K562 (cell line): ENCODE results near the gene OR10P1. TPM values are rescaled to one million over a fixed set of nuclear protein-coding genes. Genes with fewer than 3 reads are reported as not detected.

Source experiments
- CXXC5 ChIP-seq: fragments of 250-450 bp; sonication (Bioruptor Pico); IDR thresholded peaks from 2 replicates; pipeline ENCODE4 v1.8.0; 2022; ENCODE audit warnings: inconsistent platforms, mild to moderate bottlenecking, moderate library complexity
- DNMT1 ChIP-seq: fragments of 450-650 bp; IDR thresholded peaks from 2 replicates; pipeline ENCODE4 v1.6.1; 2016; ENCODE audit warnings: antibody characterized with exemption, mild to moderate bottlenecking
- GTF2E2 ChIP-seq: fragments of 200-800 bp; sonication (Bioruptor generic); IDR thresholded peaks from 2 replicates; pipeline ENCODE4 v1.6.1; 2016; ENCODE audit warnings: missing genetic modification characterization, missing compliant biosample characterization
- JUND ChIP-seq, 2 experiments: IDR thresholded peaks; 2 replicates in 1 of 2; 3 replicates in 1 of 2; pipeline ENCODE4 v1.6.1; 2011; ENCODE audit warnings: borderline replicate concordance in 2 of 2, low read depth in 2 of 2, low read length in 2 of 2, improper control_type of control experiment in 1 of 2, missing biosample characterization in 1 of 2, missing genetic modification characterization in 1 of 2, missing genetic modification reagents in 1 of 2
- KLF10 ChIP-seq: fragments of 250-450 bp; sonication (Bioruptor Pico); IDR thresholded peaks from 2 replicates; pipeline ENCODE4 v1.6.1; 2021; ENCODE audit warnings: matching md5 sums
- MTA3 ChIP-seq: fragments of 450-650 bp; formaldehyde crosslinking; IDR thresholded peaks from 2 replicates; pipeline ENCODE4 v1.6.1; 2017; ENCODE audit warnings: mild to moderate bottlenecking, borderline replicate concordance
- PHB2 ChIP-seq: fragments of 450-650 bp; IDR thresholded peaks from 2 replicates; pipeline ENCODE4 v1.6.1; 2017; ENCODE audit warnings: low read depth
- PTBP1 ChIP-seq: fragments of 200-400 bp; formaldehyde crosslinking; IDR thresholded peaks from 2 replicates; pipeline ENCODE4 v1.6.1; 2017; ENCODE audit warnings: low read depth, low read length
- RCOR1 ChIP-seq, 2 experiments: IDR thresholded peaks; 2 replicates each; pipeline ENCODE4 v1.6.1; 2012; ENCODE audit warnings: low read depth in 2 of 2, low read length in 2 of 2, borderline replicate concordance in 1 of 2, improper control_type of control experiment in 1 of 2
- REST ChIP-seq, 2 experiments: fragments of 450-650 bp; formaldehyde crosslinking in 1 of 2; IDR thresholded peaks; 2 replicates each; pipeline versions ENCODE4 v1.4.0 to v1.6.1; 2014 to 2020; ENCODE audit warnings: mild to moderate bottlenecking in 2 of 2, borderline replicate concordance in 1 of 2, low read depth in 1 of 2
- RNF2 ChIP-seq: sonication (generic); IDR thresholded peaks from 2 replicates; pipeline ENCODE4 v1.6.1; 2016
- SIN3A ChIP-seq, 2 experiments: fragments of 150-350 bp in 1 of 2; IDR thresholded peaks; 2 replicates each; pipeline ENCODE4 v1.6.1; 2011 to 2016; ENCODE audit warnings: borderline replicate concordance in 2 of 2, low read depth in 2 of 2, low read length in 2 of 2, mild to moderate bottlenecking in 2 of 2, moderate library complexity in 2 of 2; ENCODE audit not compliant: control insufficient read depth in 1 of 2
- TCF7 ChIP-seq: sonication (generic); IDR thresholded peaks from 2 replicates; pipeline ENCODE4 v1.6.1; 2016; ENCODE audit warnings: antibody characterized with exemption, borderline replicate concordance
- polyA plus RNA-seq, 8 experiments: library from polyadenylated mRNA; depleted of rRNA in 4 of 8; stranded (reverse) in 5 of 8; unstranded in 3 of 8; fragments of >200 nt; fragmentation: Nextera tagmentation in 2 of 8; fragmentation: Illumina TruSeq in 1 of 8; extraction: Ambion mirVana in 2 of 8; extraction: Trizol in 1 of 8; gene quantifications; 2 replicates each; pipeline versions ENCODE4 v1.2.1 to v1.2.3, GENCODE V29; 2011 to 2014; ENCODE audit warnings: inconsistent platforms in 1 of 8, missing spikeins in 1 of 8
- total RNA-seq, 7 experiments: library from RNA; depleted of rRNA in 6 of 7; stranded (reverse); fragments of >200 nt in 6 of 7; fragmentation: Illumina TruSeq in 2 of 7; extraction: Trizol in 2 of 7; gene quantifications; 2 replicates each; pipeline versions ENCODE4 v1.2.1 to v1.2.3, GENCODE V29; 2011 to 2021; ENCODE audit warnings: low replicate concordance in 1 of 7
- TF ChIP-seq, protein P1 (sequence below), 3 experiments: IDR thresholded peaks in 2 of 3; conservative IDR thresholded peaks in 1 of 3; 2 replicates each; pipeline ENCODE4 v1.5.1; 2011 to 2012; ENCODE audit warnings: low read length in 3 of 3, mild to moderate bottlenecking in 3 of 3, control low read depth in 2 of 3, improper control_type of control experiment in 1 of 3, inconsistent platforms in 1 of 3, low read depth in 1 of 3, mixed read lengths in 1 of 3, moderate library complexity in 1 of 3; ENCODE audit not compliant: insufficient read depth in 2 of 3
- TF ChIP-seq, protein P2 (sequence below): sonication (generic); formaldehyde crosslinking; IDR thresholded peaks from 2 replicates; pipeline ENCODE4 v1.9.0; 2022; ENCODE audit warnings: mild to moderate bottlenecking, missing genetic modification reagents

OR10P1 gene
- total and polyA plus RNA-seq, 9 of the 15 experiments (the other 6 are each of a cell fraction or from before 2014, with no cell fraction given) = not detected

DNA sequence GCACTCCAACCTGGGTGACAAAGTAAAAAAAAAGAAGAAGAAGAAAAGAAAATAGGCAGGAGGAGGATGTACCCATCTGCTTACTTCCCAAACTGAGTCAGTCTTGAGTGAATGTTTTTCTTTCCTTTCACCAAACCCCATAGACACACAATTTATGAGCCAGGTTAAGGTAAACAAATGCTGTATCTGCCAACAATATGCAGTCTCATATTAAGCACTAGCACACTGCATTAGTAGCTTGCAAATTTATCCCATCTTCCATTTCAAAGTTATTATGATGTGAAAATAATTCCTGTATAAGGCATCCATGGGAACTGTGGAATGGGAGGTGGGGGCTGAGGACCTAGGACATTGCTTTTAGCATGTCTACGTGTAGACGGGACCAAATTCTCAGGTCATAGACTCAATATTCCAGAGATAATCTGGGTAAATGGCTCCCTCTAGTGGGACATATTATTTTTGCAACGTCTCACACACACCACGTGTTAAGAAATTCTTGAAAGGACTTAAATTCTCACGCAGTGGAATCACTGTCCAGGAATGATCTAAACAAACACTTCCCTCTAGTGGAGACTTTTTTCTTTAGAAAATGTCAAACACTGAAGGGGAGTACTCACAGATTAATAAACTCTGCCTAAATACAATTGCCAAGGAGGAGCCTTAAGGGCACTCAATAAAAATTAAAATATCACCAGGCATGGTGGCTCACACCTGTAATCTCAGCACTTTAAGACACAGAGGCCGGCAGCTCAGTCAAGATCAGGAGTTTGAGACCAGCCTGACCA, 17.1 kb upstream of the OR10P1 start (continued):
- TF ChIP-seq PTBP1 (no peak), SIN3A (IDR thresholded peaks at IDR 0.05; ENCODE audit: borderline replicate concordance in 2 of 2, control insufficient read depth in 1 of 2, low read depth in 2 of 2, low read length in 2 of 2) (no peak), JUND (IDR thresholded peaks at IDR 0.05; ENCODE audit: borderline replicate concordance, low read depth, low read length) (0 out of 2 replicates have a peak, but pooled peaks have one; percentile 22), JUND (tag; IDR thresholded peaks at IDR 0.05; ENCODE audit: borderline replicate concordance, low read depth, low read length) (0 out of 3 replicates have a peak, but pooled peaks have one; percentile 14), TCF7 (no peak), RCOR1 (IDR thresholded peaks at IDR 0.05; ENCODE audit: borderline replicate concordance in 1 of 2, low read depth in 2 of 2, low read length in 2 of 2) (peak in 1 of 2 experiments; percentile 27; a peak in 1 of 4 replicates), GTF2E2 (tag) (0 out of 2 replicates have a peak, but pooled peaks have one; percentile 29), DNMT1 (no peak), PHB2 (no peak), REST (IDR thresholded peaks at IDR 0.05; ENCODE audit: borderline replicate concordance) (peak; percentile 95), REST (CRISPR knock-in tag; IDR thresholded peaks at IDR 0.05; ENCODE audit: low read depth) (no peak), CXXC5 (CRISPR knock-in tag) (peak; percentile 49; the same call in 1 of the 2 replicates), MTA3 (0 out of 2 replicates have a peak, but pooled peaks have one; percentile 25), RNF2 (0 out of 2 replicates have a peak, but pooled peaks have one; percentile 37), KLF10 (CRISPR knock-in tag) (no peak)
- TF ChIP-seq, protein P1, sequence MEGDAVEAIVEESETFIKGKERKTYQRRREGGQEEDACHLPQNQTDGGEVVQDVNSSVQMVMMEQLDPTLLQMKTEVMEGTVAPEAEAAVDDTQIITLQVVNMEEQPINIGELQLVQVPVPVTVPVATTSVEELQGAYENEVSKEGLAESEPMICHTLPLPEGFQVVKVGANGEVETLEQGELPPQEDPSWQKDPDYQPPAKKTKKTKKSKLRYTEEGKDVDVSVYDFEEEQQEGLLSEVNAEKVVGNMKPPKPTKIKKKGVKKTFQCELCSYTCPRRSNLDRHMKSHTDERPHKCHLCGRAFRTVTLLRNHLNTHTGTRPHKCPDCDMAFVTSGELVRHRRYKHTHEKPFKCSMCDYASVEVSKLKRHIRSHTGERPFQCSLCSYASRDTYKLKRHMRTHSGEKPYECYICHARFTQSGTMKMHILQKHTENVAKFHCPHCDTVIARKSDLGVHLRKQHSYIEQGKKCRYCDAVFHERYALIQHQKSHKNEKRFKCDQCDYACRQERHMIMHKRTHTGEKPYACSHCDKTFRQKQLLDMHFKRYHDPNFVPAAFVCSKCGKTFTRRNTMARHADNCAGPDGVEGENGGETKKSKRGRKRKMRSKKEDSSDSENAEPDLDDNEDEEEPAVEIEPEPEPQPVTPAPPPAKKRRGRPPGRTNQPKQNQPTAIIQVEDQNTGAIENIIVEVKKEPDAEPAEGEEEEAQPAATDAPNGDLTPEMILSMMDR (IDR thresholded peaks at IDR 0.05 in 2 of 3, conservative IDR thresholded peaks at IDR 0.05 in 1 of 3; ENCODE audit: insufficient read depth in 2 of 3, low read depth in 1 of 3, low read length in 3 of 3) = peak; percentile 81 to 98 (median 83)
- TF ChIP-seq, protein P2, sequence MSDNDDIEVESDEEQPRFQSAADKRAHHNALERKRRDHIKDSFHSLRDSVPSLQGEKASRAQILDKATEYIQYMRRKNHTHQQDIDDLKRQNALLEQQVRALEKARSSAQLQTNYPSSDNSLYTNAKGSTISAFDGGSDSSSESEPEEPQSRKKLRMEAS (CRISPR knock-in tag) = no peak
